GM23338 (cell line): Measurements from ENCODE around the gene MYO7B. TPM values are rescaled to one million over a fixed set of nuclear protein-coding genes. Genes with fewer than 3 reads are reported as not detected.

ENCODE experiments used
- ATAC-seq: fragments of 200-7000 bp; cut with Tn5 transposase; 3 replicates; pipeline ENCODE4 v1.9.1; 2020
- DNase-seq: peaks from one replicate; pipeline ENCODE4 v3.0.0-alpha.2; 2015; ENCODE audit warnings: low spot score
- H2AFZ ChIP-seq: fragments of 200-600 bp; sonication (generic); 2 replicates; pipeline ENCODE4 v1.8.0; 2016; ENCODE audit warnings: antibody characterized with exemption, mild to moderate bottlenecking, moderate library complexity
- H3F3A ChIP-seq: fragments of 200-600 bp; sonication (generic); replicated peaks from 2 replicates; pipeline ENCODE4 v1.8.0; 2017; ENCODE audit warnings: antibody characterized with exemption, mixed run types, low read depth
- H3K27ac ChIP-seq: fragments of 200-600 bp; sonication (generic); 2 replicates; pipeline ENCODE4 v1.6.1; 2016; ENCODE audit warnings: low read depth
- H3K27me3 ChIP-seq: fragments of 200-600 bp; sonication (generic); 2 replicates; pipeline ENCODE4 v1.8.0; 2016; ENCODE audit warnings: mild to moderate bottlenecking, mixed run types, moderate library complexity; ENCODE audit not compliant: insufficient read depth
- H3K36me3 ChIP-seq: fragments of 200-600 bp; sonication (generic); 2 replicates; pipeline ENCODE4 v1.8.0; 2016; ENCODE audit warnings: mild to moderate bottlenecking; ENCODE audit not compliant: insufficient read depth
- H3K4me1 ChIP-seq: fragments of 200-600 bp; sonication (generic); 2 replicates; pipeline ENCODE4 v1.8.0; 2016; ENCODE audit warnings: mild to moderate bottlenecking, moderate library complexity; ENCODE audit not compliant: insufficient read depth
- H3K4me2 ChIP-seq: fragments of 200-600 bp; sonication (generic); 2 replicates; pipeline ENCODE4 v1.7.1; 2017; ENCODE audit warnings: mixed run types
- H3K4me3 ChIP-seq: fragments of 200-600 bp; sonication (generic); 2 replicates; pipeline ENCODE4 v1.6.1; 2016; ENCODE audit warnings: mixed run types
- H3K79me2 ChIP-seq: fragments of 200-600 bp; sonication (generic); replicated peaks from 2 replicates; pipeline ENCODE4 v1.8.0; 2017; ENCODE audit warnings: mild to moderate bottlenecking; ENCODE audit not compliant: insufficient read depth
- H3K9me2 ChIP-seq: fragments of 200-600 bp; sonication (generic); 2 replicates; pipeline ENCODE4 v1.8.0; 2017; ENCODE audit not compliant: insufficient read depth
- H4K20me1 ChIP-seq: fragments of 200-600 bp; sonication (generic); replicated peaks from 2 replicates; pipeline ENCODE4 v1.8.0; 2017; ENCODE audit warnings: mild to moderate bottlenecking; ENCODE audit not compliant: insufficient read depth
- H3K27ac Mint-ChIP-seq: 2 replicates; pipeline ENCODE4 v1.8.0; 2020; ENCODE audit warnings: inconsistent platforms, mild to moderate bottlenecking, moderate library complexity, mixed read lengths
- H3K27me3 Mint-ChIP-seq: 3 replicates; pipeline ENCODE4 v1.8.0; 2022; ENCODE audit warnings: low read depth, mild to moderate bottlenecking, moderate library complexity, mixed read lengths, inconsistent platforms; ENCODE audit not compliant: insufficient read depth, poor library complexity
- H3K36me3 Mint-ChIP-seq: 3 replicates; pipeline ENCODE4 v1.8.0; 2021; ENCODE audit warnings: low read depth, mild to moderate bottlenecking, inconsistent platforms, moderate library complexity, mixed read lengths
- H3K4me1 Mint-ChIP-seq: 3 replicates; pipeline ENCODE4 v1.8.0; 2020; ENCODE audit warnings: mild to moderate bottlenecking, inconsistent platforms, mixed read lengths
- H3K4me3 Mint-ChIP-seq: 3 replicates; pipeline ENCODE4 v1.8.0; 2021; ENCODE audit warnings: moderate library complexity, mild to moderate bottlenecking, inconsistent platforms, mixed read lengths
- H3K9me3 Mint-ChIP-seq: 3 replicates; pipeline ENCODE4 v1.8.0; 2020; ENCODE audit warnings: moderate library complexity, mild to moderate bottlenecking, inconsistent platforms, mixed read lengths
- CREB1 ChIP-seq: fragments of 250-450 bp; sonication (Bioruptor Pico); IDR thresholded peaks from 2 replicates; pipeline ENCODE4 v1.5.0; 2020; ENCODE audit warnings: low read depth, mild to moderate bottlenecking, moderate library complexity
- EZH2 ChIP-seq: fragments of 200-600 bp; sonication (generic); IDR thresholded peaks from one replicate; pipeline ENCODE4 v1.8.0; 2017; ENCODE audit warnings: antibody characterized with exemption, mild to moderate bottlenecking, low read depth; ENCODE audit not compliant: unreplicated experiment
- EZH2phosphoT487 ChIP-seq: fragments of 200-600 bp; sonication (generic); IDR thresholded peaks from one replicate; pipeline ENCODE4 v1.8.1; 2018; ENCODE audit warnings: antibody characterized with exemption; ENCODE audit not compliant: unreplicated experiment
- JUNB ChIP-seq: IDR thresholded peaks from one replicate; pipeline ENCODE4 v1.6.1; 2016; ENCODE audit warnings: antibody characterized with exemption; ENCODE audit not compliant: unreplicated experiment
- STAT1 ChIP-seq: IDR thresholded peaks from one replicate; pipeline ENCODE4 v1.6.1; 2016; ENCODE audit warnings: antibody characterized with exemption; ENCODE audit not compliant: unreplicated experiment
- ZNF114 ChIP-seq: fragments of 250-450 bp; sonication (Bioruptor Pico); IDR thresholded peaks from 2 replicates; pipeline ENCODE4 v1.5.0; 2020; ENCODE audit warnings: mild to moderate bottlenecking, moderate library complexity
- ZNF462 ChIP-seq: fragments of 250-450 bp; sonication (Bioruptor Pico); IDR thresholded peaks from 2 replicates; pipeline ENCODE4 v1.5.0; 2020; ENCODE audit warnings: mild to moderate bottlenecking, moderate library complexity
- polyA plus RNA-seq: library from polyadenylated mRNA; unstranded; fragments of >200 nt; fragmentation: Nextera tagmentation; extraction: Ambion mirVana; gene quantifications from 2 replicates; pipeline ENCODE4 v1.2.1, GENCODE V29; 2016
- total RNA-seq: library from RNA; depleted of rRNA; stranded (reverse); fragments of >200 nt; shearing (Covaris generic); gene quantifications from 2 replicates; pipeline ENCODE4 v1.2.3, GENCODE V29; 2014
- TF ChIP-seq, protein P1 (sequence below): IDR thresholded peaks from one replicate; pipeline ENCODE4 v1.6.1; 2018; ENCODE audit warnings: antibody characterized with exemption; ENCODE audit not compliant: unreplicated experiment

The MYO7B gene
- total and polyA plus RNA-seq, 2 experiments from 2014 or later = not detected

DNA sequence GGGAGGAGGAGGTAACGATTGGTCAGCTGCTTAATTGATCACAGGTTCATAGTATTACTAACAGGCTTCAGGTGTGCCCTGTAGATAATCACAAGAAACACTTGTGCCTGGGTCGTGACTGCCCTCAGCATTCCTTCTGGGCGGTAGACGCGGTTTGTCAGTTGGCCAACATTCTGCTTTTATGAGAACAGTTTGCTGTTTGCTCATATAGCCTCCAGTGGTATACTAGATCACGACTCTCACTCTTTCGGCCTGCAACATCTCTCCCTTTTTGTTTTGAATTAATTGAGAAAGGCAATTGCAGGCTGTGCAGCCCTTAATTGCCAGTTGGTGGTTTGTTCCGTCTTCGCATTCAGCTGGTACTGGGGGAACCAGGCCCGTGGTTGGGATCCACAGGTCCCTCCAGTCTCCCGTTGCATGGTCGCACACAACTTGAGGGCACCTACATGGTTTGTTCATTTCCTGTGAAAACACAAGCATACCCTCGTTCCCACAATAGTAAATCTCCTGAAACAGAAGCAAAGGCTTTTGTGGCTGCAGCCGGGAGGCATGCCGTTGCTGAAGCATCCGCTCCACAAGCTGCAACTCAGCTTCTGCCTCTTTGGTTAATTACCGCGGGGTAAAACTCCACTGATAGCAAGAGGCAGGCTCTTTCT is 80.2 kb downstream of the MYO7B start:
- H3K4me2 ChIP-seq = no peak overlapping the region
- H3K9me2 ChIP-seq = peaks cover 3% of the 10 kb centered on the region; the same call in 1 of the 2 replicates
- Mint-ChIP-seq H3K36me3 (no peaks in the 10 kb centered on the region; the same call in 2 of the 3 replicates), H3K4me3 (no peak overlapping the region), H3K9me3 (peaks cover 5% of the 10 kb centered on the region; the same call in 1 of the 3 replicates), H3K4me1 (no peaks in the 10 kb centered on the region), H3K27me3 (peaks cover 13% of the 10 kb centered on the region), H3K27ac (no peak overlapping the region)
- H3K27me3 ChIP-seq = no peaks in the 10 kb centered on the region
- H3K36me3 ChIP-seq = no peaks in the 10 kb centered on the region
- H4K20me1 ChIP-seq = no peaks in the 10 kb centered on the region
- TF ChIP-seq EZH2 (no peak), EZH2phosphoT487 (no peak), ZNF114 (CRISPR knock-in tag) (no peak)
- no peak overlapping the region for H3K27ac ChIP-seq
- DNase-seq (no peak), ATAC-seq (no peak)
- no peak overlapping the region for H3K4me3 ChIP-seq
- H2AFZ ChIP-seq = no peak overlapping the region
- no peaks in the 10 kb centered on the region for H3K79me2 ChIP-seq
- H3F3A ChIP-seq = no peaks in the 10 kb centered on the region
- no peaks in the 10 kb centered on the region for H3K4me1 ChIP-seq

DNA sequence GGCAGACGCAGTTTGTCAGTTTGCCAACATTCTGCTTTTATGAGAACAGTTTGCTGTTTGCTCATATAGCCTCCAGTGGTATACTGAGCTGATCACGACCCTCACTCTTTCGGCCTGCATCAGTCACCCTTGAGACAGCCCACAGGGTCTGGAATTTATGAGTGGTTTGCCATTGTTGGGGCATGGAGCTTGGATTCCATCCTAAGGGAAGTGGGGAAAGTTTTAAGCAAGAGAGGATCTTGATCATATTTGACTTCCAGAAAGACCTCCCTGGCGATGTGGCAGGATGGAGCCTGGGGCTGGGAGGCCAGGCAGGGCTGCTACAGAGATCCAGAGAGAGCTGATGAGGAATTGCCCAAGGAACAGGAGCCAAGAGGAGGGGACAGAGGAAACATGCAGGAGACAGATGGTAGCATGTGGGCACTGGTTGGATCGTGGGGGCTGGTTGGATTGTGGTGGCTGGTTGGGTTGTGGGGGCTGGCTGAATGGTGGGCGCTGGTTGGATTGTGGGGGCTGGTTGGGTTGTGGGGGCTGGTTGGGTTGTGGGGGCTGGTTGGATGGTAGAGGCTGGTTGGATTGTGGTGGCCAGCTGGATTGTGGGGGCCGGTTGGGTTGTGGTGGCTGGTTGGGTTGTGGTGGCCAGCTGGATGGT is 83.2 kb downstream of the MYO7B start:
- no peaks in the 10 kb centered on the region for H3K27me3 ChIP-seq
- H3K4me1 ChIP-seq = no peaks in the 10 kb centered on the region
- no peak overlapping the region for H3K4me2 ChIP-seq
- no peaks in the 10 kb centered on the region for H3K36me3 Mint-ChIP-seq
- peaks cover 5% of the 10 kb centered on the region for H3K27me3 Mint-ChIP-seq
- H3K9me2 ChIP-seq = no peaks in the 10 kb centered on the region; the same call in 1 of the 2 replicates
- no peak for DNase-seq
- no peaks in the 10 kb centered on the region; the same call in 2 of the 3 replicates for H3K9me3 Mint-ChIP-seq
- H3F3A ChIP-seq = no peaks in the 10 kb centered on the region
- no peak for ATAC-seq
- no peak overlapping the region for H3K27ac ChIP-seq
- H3K4me1 Mint-ChIP-seq = no peaks in the 10 kb centered on the region
- no peaks in the 10 kb centered on the region for H3K79me2 ChIP-seq
- H3K4me3 ChIP-seq = no peak overlapping the region
- H3K36me3 ChIP-seq = no peaks in the 10 kb centered on the region
- H3K27ac Mint-ChIP-seq = no peak overlapping the region
- no peak for TF ChIP-seq CREB1 (CRISPR knock-in tag)
- TF ChIP-seq, protein P1, sequence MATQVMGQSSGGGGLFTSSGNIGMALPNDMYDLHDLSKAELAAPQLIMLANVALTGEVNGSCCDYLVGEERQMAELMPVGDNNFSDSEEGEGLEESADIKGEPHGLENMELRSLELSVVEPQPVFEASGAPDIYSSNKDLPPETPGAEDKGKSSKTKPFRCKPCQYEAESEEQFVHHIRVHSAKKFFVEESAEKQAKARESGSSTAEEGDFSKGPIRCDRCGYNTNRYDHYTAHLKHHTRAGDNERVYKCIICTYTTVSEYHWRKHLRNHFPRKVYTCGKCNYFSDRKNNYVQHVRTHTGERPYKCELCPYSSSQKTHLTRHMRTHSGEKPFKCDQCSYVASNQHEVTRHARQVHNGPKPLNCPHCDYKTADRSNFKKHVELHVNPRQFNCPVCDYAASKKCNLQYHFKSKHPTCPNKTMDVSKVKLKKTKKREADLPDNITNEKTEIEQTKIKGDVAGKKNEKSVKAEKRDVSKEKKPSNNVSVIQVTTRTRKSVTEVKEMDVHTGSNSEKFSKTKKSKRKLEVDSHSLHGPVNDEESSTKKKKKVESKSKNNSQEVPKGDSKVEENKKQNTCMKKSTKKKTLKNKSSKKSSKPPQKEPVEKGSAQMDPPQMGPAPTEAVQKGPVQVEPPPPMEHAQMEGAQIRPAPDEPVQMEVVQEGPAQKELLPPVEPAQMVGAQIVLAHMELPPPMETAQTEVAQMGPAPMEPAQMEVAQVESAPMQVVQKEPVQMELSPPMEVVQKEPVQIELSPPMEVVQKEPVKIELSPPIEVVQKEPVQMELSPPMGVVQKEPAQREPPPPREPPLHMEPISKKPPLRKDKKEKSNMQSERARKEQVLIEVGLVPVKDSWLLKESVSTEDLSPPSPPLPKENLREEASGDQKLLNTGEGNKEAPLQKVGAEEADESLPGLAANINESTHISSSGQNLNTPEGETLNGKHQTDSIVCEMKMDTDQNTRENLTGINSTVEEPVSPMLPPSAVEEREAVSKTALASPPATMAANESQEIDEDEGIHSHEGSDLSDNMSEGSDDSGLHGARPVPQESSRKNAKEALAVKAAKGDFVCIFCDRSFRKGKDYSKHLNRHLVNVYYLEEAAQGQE = no peak
- TF ChIP-seq JUNB = no peak
- no peak for TF ChIP-seq EZH2phosphoT487
- no peak for TF ChIP-seq ZNF462
- TF ChIP-seq EZH2 = no peak
- TF ChIP-seq STAT1 = no peak
- no peak overlapping the region for H2AFZ ChIP-seq
- H3K4me3 Mint-ChIP-seq = no peak overlapping the region
- H4K20me1 ChIP-seq = no peaks in the 10 kb centered on the region
